Central memory CD8-positive, alpha-beta T cell (primary cell): ENCODE data around the gene WNT7B.
"Not testable (repeated sequence)": the region's sequence is repeated elsewhere in the genome, so short reads cannot be mapped to it uniquely, and the experiment has no call there.

Experiments used
- ATAC-seq: fragments of 150-1000 bp; cut with Tn5 transposase; replicated peaks from 2 replicates; pipeline ENCODE4 v1.10.0; 2022; ENCODE audit warnings: mild to moderate bottlenecking, moderate FRiP score, moderate number of reproducible peaks; ENCODE audit not compliant: poor library complexity, severe bottlenecking; ENCODE audit errors: extremely low read depth
- DNase-seq, 2 donors: peaks; one replicate each; pipeline ENCODE4 v3.0.0; 2021; ENCODE audit warnings: low spot score in 2 of 2
- H3K27ac Mint-ChIP-seq: one replicate; pipeline ENCODE4 v1.8.0; 2022; ENCODE audit warnings: low read depth, mild to moderate bottlenecking, moderate library complexity, mixed read lengths
- H3K27me3 Mint-ChIP-seq: one replicate; pipeline ENCODE4 v1.8.0; 2022; ENCODE audit warnings: mixed read lengths
- H3K36me3 Mint-ChIP-seq: one replicate; pipeline ENCODE4 v1.8.0; 2022; ENCODE audit warnings: mild to moderate bottlenecking, moderate library complexity, mixed read lengths; ENCODE audit not compliant: insufficient read depth
- H3K4me1 Mint-ChIP-seq: one replicate; pipeline ENCODE4 v1.8.0; 2022; ENCODE audit warnings: mixed read lengths
- H3K4me3 Mint-ChIP-seq: one replicate; pipeline ENCODE4 v1.8.0; 2022; ENCODE audit warnings: mild to moderate bottlenecking, moderate library complexity, mixed read lengths
- H3K9me3 Mint-ChIP-seq: one replicate; pipeline ENCODE4 v1.8.0; 2022; ENCODE audit warnings: mixed read lengths

Gene WNT7B

GRCh38 chr22:46005116-46005705 lies 28.2 kb upstream of the WNT7B start:
- H3K36me3 Mint-ChIP-seq, DNase-seq, H3K27ac Mint-ChIP-seq, H3K9me3 Mint-ChIP-seq, H3K27me3 Mint-ChIP-seq, ATAC-seq: not testable (repeated sequence)
- Mint-ChIP-seq H3K4me1 (peaks cover 15% of the 10 kb centered on the region), H3K4me3 (peak overlapping the region; percentile 64)

GRCh38 chr22:46004105-46004866 lies 27.3 kb upstream of the WNT7B start:
- peak overlapping the region; percentile 64 for H3K4me3 Mint-ChIP-seq
- DNase-seq (no peak), ATAC-seq (peak; percentile 57)
- H3K27ac Mint-ChIP-seq = peak overlapping the region; percentile 54
- H3K36me3 Mint-ChIP-seq = peaks cover 6% of the 10 kb centered on the region
- H3K4me1 Mint-ChIP-seq = peaks cover 15% of the 10 kb centered on the region
- H3K9me3 Mint-ChIP-seq = no peaks in the 10 kb centered on the region
- H3K27me3 Mint-ChIP-seq = no peaks in the 10 kb centered on the region

GRCh38 chr22:46003271-46004091 lies 26.5 kb upstream of the WNT7B start:
- Mint-ChIP-seq H3K36me3 (peaks cover 6% of the 10 kb centered on the region), H3K27ac (peak overlapping the region; percentile 54), H3K4me1 (peaks cover 15% of the 10 kb centered on the region), H3K4me3 (no peak overlapping the region), H3K9me3 (no peaks in the 10 kb centered on the region), H3K27me3 (no peaks in the 10 kb centered on the region)
- ATAC-seq (no peak), DNase-seq (no peak)

GRCh38 chr22:46002757-46003270 lies 25.9 kb upstream of the WNT7B start:
- DNase-seq (no peak), ATAC-seq (no peak)
- H3K36me3 Mint-ChIP-seq = peaks cover 6% of the 10 kb centered on the region

GRCh38 chr22:46001426-46002106 lies 24.6 kb upstream of the WNT7B start:
- H3K4me1 Mint-ChIP-seq = peaks cover 15% of the 10 kb centered on the region
- H3K9me3 Mint-ChIP-seq = no peaks in the 10 kb centered on the region
- DNase-seq = no peak
- no peak for ATAC-seq
- no peaks in the 10 kb centered on the region for H3K27me3 Mint-ChIP-seq
- H3K36me3 Mint-ChIP-seq = peaks cover 3% of the 10 kb centered on the region
- H3K27ac Mint-ChIP-seq = no peak overlapping the region
- H3K4me3 Mint-ChIP-seq = no peak overlapping the region

More at GRCh38 chr22:46002757-46003270, 25.9 kb upstream of the WNT7B start:
- H3K4me3 Mint-ChIP-seq = no peak overlapping the region
- no peak overlapping the region for H3K27ac Mint-ChIP-seq
- no peaks in the 10 kb centered on the region for H3K9me3 Mint-ChIP-seq
- H3K4me1 Mint-ChIP-seq = peaks cover 15% of the 10 kb centered on the region
- H3K27me3 Mint-ChIP-seq = no peaks in the 10 kb centered on the region

GRCh38 chr22:46001046-46001425 lies 24.1 kb upstream of the WNT7B start:
- no peak for ATAC-seq
- no peak overlapping the region for H3K27ac Mint-ChIP-seq

GRCh38 chr22:46000081-46001027 lies 23.4 kb upstream of the WNT7B start:
- H3K4me3 Mint-ChIP-seq = no peak overlapping the region
- H3K36me3 Mint-ChIP-seq = peaks cover 2% of the 10 kb centered on the region
- no peaks in the 10 kb centered on the region for H3K27me3 Mint-ChIP-seq
- no peak for DNase-seq
- no peak for ATAC-seq
- H3K4me1 Mint-ChIP-seq = peaks cover 11% of the 10 kb centered on the region
- H3K9me3 Mint-ChIP-seq = no peaks in the 10 kb centered on the region
- H3K27ac Mint-ChIP-seq = no peak overlapping the region

More at GRCh38 chr22:46001046-46001425, 24.1 kb upstream of the WNT7B start:
- Mint-ChIP-seq H3K27me3 (no peaks in the 10 kb centered on the region), H3K9me3 (no peaks in the 10 kb centered on the region), H3K4me1 (peaks cover 12% of the 10 kb centered on the region), H3K36me3 (peaks cover 3% of the 10 kb centered on the region), H3K4me3 (no peak overlapping the region)
- no peak for DNase-seq

- ATAC-seq (no peak), DNase-seq (no peak)
- Mint-ChIP-seq H3K4me3 (no peak overlapping the region), H3K9me3 (no peaks in the 10 kb centered on the region), H3K27ac (no peak overlapping the region), H3K36me3 (peaks cover 4% of the 10 kb centered on the region), H3K27me3 (no peaks in the 10 kb centered on the region), H3K4me1 (peaks cover 12% of the 10 kb centered on the region)
These were observed 22.5 kb upstream of the WNT7B start for GRCh38 chr22:45999379-45999971.

- H3K4me3 Mint-ChIP-seq = no peak overlapping the region
- peaks cover 4% of the 10 kb centered on the region for H3K9me3 Mint-ChIP-seq
- peaks cover 11% of the 10 kb centered on the region for H3K4me1 Mint-ChIP-seq
- no peaks in the 10 kb centered on the region for H3K27me3 Mint-ChIP-seq
- no peak overlapping the region for H3K27ac Mint-ChIP-seq
- peaks cover 6% of the 10 kb centered on the region for H3K36me3 Mint-ChIP-seq
- ATAC-seq (no peak), DNase-seq (no peak)
These were observed 21.8 kb upstream of the WNT7B start for GRCh38 chr22:45998638-45999378.

GRCh38 chr22:45997777-45998637 lies 21.0 kb upstream of the WNT7B start:
- no peak for ATAC-seq
- Mint-ChIP-seq H3K4me3 (no peak overlapping the region), H3K4me1 (peaks cover 14% of the 10 kb centered on the region), H3K27me3 (no peaks in the 10 kb centered on the region), H3K9me3 (peaks cover 12% of the 10 kb centered on the region), H3K27ac (no peak overlapping the region), H3K36me3 (peaks cover 11% of the 10 kb centered on the region)
- DNase-seq = no peak
